ENCODE results near the gene MLST8.

MLST8 gene

GRCh38 chr16:2191446-2191706 is 13.9 kb upstream of the MLST8 start:
- no peak overlapping the region for H3K4me2 ChIP-seq (ENCODE audit: low read depth, low read length)
- no peak for DNase-seq
- H3K4me1 ChIP-seq (ENCODE audit: low read length) = no peaks in the 10 kb centered on the region
- H4K20me1 ChIP-seq (ENCODE audit: insufficient read depth, low read length) = no peaks in the 10 kb centered on the region
- H3K27ac ChIP-seq (ENCODE audit: low read length) = no peak overlapping the region
- TF ChIP-seq, protein P1, sequence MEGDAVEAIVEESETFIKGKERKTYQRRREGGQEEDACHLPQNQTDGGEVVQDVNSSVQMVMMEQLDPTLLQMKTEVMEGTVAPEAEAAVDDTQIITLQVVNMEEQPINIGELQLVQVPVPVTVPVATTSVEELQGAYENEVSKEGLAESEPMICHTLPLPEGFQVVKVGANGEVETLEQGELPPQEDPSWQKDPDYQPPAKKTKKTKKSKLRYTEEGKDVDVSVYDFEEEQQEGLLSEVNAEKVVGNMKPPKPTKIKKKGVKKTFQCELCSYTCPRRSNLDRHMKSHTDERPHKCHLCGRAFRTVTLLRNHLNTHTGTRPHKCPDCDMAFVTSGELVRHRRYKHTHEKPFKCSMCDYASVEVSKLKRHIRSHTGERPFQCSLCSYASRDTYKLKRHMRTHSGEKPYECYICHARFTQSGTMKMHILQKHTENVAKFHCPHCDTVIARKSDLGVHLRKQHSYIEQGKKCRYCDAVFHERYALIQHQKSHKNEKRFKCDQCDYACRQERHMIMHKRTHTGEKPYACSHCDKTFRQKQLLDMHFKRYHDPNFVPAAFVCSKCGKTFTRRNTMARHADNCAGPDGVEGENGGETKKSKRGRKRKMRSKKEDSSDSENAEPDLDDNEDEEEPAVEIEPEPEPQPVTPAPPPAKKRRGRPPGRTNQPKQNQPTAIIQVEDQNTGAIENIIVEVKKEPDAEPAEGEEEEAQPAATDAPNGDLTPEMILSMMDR (IDR thresholded peaks at IDR 0.05; ENCODE audit: low read length) = no peak
- TF ChIP-seq EZH2phosphoT487 (IDR thresholded peaks at IDR 0.05; ENCODE audit: low read length) (no peak), EZH2 (optimal IDR thresholded peaks at IDR 0.05; ENCODE audit: low read depth, low read length) (no peak)
- H2AFZ ChIP-seq (ENCODE audit: low read length) = no peak overlapping the region
- no peak overlapping the region for H3K4me3 ChIP-seq (ENCODE audit: low read length)
- H3K9me3 ChIP-seq (replicated peaks; ENCODE audit: insufficient read depth, low read length) = no peaks in the 10 kb centered on the region
- no peaks in the 10 kb centered on the region for H3K9me2 ChIP-seq (replicated peaks; ENCODE audit: insufficient read depth, low read length)
- H3K9ac ChIP-seq (ENCODE audit: low read length) = no peak overlapping the region
- H3F3A ChIP-seq (ENCODE audit: insufficient read depth, low read length) = no peaks in the 10 kb centered on the region
- H3K79me2 ChIP-seq (ENCODE audit: low read length) = no peaks in the 10 kb centered on the region
- no peaks in the 10 kb centered on the region for H3K36me3 ChIP-seq (replicated peaks; ENCODE audit: insufficient read depth, low read length)
- peaks cover 84% of the 10 kb centered on the region for H3K27me3 ChIP-seq (replicated peaks; ENCODE audit: insufficient read depth, low read length)

DNA sequence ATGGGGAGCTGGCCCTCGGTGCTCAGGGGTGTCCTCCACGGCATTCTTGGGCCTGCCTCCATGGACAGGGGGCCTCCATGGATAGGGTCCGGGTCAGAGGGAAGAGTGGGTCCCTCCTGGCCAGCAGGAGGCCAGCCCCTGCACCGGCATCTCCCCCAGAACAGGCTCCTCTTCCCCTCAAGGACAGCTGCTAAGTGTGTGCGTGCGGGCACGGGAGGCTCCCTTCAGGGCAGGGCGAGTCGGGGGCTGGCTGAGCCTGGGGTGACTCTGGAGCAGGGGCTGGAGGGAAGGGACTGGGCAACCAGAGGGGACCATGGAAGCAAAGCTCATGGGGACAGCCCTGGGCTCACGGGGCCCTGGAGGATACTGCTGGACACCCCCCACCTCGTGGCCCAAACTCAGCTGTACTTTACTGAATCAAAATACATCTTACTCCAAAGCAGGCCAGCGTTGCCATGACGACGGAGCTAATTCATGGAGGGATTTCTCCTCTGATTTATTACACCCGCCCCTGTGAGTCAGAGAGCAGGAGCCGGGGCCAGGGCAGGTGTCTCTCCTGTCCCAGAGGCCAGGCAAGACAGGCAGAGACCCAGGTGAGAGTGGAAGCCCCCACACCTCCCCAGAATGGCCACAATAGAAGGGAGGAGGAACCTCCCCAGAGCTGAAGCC is 11.0 kb upstream of the MLST8 start:
- Histone ChIP-seq H3K27me3 (replicated peaks; ENCODE audit: insufficient read depth, low read length) (peaks cover 84% of the 10 kb centered on the region), H3K4me2 (ENCODE audit: low read depth, low read length) (no peak overlapping the region)
- DNase-seq = no peak

DNA sequence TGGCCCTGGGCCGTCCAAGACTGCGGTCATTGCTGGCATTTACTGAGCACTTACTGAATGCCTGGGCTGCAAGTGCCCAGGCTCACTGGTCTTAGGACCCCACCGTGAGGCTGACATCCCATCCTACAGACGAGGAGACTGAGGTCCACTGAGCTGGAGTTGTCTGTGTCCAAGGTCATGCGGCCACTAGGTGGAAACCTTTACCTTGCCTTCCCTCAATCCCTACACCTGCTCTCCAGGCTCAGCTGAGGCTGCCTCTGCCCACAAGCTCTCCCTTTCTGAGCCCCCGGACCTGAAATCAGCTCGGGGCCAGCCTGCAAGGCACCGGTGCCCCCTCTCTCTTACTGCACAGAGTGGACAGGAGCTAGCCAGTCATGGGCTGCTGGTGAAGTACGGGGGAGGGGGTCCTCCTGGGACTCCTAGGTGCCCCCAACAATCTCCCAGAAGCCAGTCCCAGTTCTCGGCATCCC is 10.4 kb upstream of the MLST8 start:
- H3K27ac ChIP-seq (ENCODE audit: low read length) = no peak overlapping the region
- no peaks in the 10 kb centered on the region for H4K20me1 ChIP-seq (ENCODE audit: insufficient read depth, low read length)
- no peaks in the 10 kb centered on the region for H3K9me3 ChIP-seq (replicated peaks; ENCODE audit: insufficient read depth, low read length)
- DNase-seq = peak; percentile 53
- H3K4me1 ChIP-seq (ENCODE audit: low read length) = no peaks in the 10 kb centered on the region
- peaks cover 90% of the 10 kb centered on the region for H3K27me3 ChIP-seq (replicated peaks; ENCODE audit: insufficient read depth, low read length)
- H3F3A ChIP-seq (ENCODE audit: insufficient read depth, low read length) = no peaks in the 10 kb centered on the region
- TF ChIP-seq, protein P1 (IDR thresholded peaks at IDR 0.05; ENCODE audit: low read length) = peak; percentile 62
- TF ChIP-seq EZH2phosphoT487 (IDR thresholded peaks at IDR 0.05; ENCODE audit: low read length) = no peak
- H3K4me3 ChIP-seq (ENCODE audit: low read length) = no peak overlapping the region
- no peak overlapping the region for H3K4me2 ChIP-seq (ENCODE audit: low read depth, low read length)
- H3K9me2 ChIP-seq (replicated peaks; ENCODE audit: insufficient read depth, low read length) = no peaks in the 10 kb centered on the region
- H3K79me2 ChIP-seq (ENCODE audit: low read length) = no peaks in the 10 kb centered on the region
- no peak overlapping the region for H2AFZ ChIP-seq (ENCODE audit: low read length)
- H3K36me3 ChIP-seq (replicated peaks; ENCODE audit: insufficient read depth, low read length) = no peaks in the 10 kb centered on the region
- no peak overlapping the region for H3K9ac ChIP-seq (ENCODE audit: low read length)

More for the DNA sequence above, 11.0 kb upstream of the MLST8 start:
- Histone ChIP-seq H3K9me3 (replicated peaks; ENCODE audit: insufficient read depth, low read length) (no peaks in the 10 kb centered on the region), H3K4me1 (ENCODE audit: low read length) (no peaks in the 10 kb centered on the region), H2AFZ (ENCODE audit: low read length) (no peak overlapping the region), H3K4me3 (ENCODE audit: low read length) (no peak overlapping the region), H3K9me2 (replicated peaks; ENCODE audit: insufficient read depth, low read length) (no peaks in the 10 kb centered on the region), H3K36me3 (replicated peaks; ENCODE audit: insufficient read depth, low read length) (no peaks in the 10 kb centered on the region), H4K20me1 (ENCODE audit: insufficient read depth, low read length) (no peaks in the 10 kb centered on the region), H3K79me2 (ENCODE audit: low read length) (no peaks in the 10 kb centered on the region), H3K9ac (ENCODE audit: low read length) (no peak overlapping the region), H3F3A (ENCODE audit: insufficient read depth, low read length) (no peaks in the 10 kb centered on the region), H3K27ac (ENCODE audit: low read length) (no peak overlapping the region)
- TF ChIP-seq EZH2 (optimal IDR thresholded peaks at IDR 0.05; ENCODE audit: low read depth, low read length) (no peak), EZH2phosphoT487 (IDR thresholded peaks at IDR 0.05; ENCODE audit: low read length) (no peak)
- TF ChIP-seq, protein P1 (IDR thresholded peaks at IDR 0.05; ENCODE audit: low read length) = no peak
